Stimulated activated CD4-positive, alpha-beta T cell treated with anti-CD3 and anti-CD28 coated beads, Interleukin-12 subunit alpha, Interleukin-12 subunit beta, amount 100 ng/mL, for 48 hours (primary cell): ENCODE results near the gene AKIRIN1.
"Not testable (repeated sequence)": the region's sequence is repeated elsewhere in the genome, so short reads cannot be mapped to it uniquely, and the experiment has no call there.

ENCODE experiments used
- DNase-seq, 3 donors: peaks; one replicate each; pipeline ENCODE4 v3.0.0-alpha.2; 2020; ENCODE audit warnings: low read depth in 2 of 3, low spot score in 1 of 3

Gene AKIRIN1

DNA sequence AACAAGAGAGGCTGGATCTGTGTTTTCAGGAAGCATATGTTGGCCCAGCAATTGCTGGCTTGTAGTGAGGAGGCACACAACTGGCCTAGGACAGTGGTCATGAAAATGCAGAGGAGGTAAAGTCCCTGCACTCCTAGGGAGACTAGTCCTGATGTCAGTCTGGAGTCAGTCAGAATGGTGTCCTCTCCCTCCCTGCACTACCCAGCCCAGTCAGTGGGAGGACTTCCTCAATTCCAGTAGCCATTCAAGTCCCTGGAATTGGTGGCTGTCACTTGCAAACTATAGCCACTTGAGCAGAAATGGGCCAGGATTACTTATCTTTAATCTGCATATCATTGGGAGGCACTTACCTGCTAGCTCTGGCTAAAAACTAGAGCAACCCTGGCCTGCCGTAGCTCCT, 53.7 kb downstream of the AKIRIN1 start:
- no peak for DNase-seq

DNA sequence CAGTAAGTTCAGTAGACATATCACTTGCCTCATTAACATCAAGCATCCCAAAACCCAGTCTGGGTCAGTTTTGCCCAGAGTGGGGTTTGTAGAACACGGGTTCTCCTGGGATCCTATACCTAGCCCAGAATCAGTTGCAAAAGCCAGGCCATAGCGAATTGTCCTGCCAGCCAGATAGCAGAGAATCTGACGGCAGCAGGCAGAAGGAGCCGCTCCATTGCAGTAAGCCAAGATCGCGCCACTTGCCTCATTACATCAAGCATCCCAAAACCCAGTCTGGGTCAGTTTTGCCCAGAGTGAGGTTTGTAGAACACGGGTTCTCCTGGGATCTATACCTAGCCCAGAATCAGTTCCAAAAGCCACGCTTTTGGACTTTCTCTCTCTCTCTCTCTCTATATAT, 54.2 kb downstream of the AKIRIN1 start:
- no peak for DNase-seq

DNA sequence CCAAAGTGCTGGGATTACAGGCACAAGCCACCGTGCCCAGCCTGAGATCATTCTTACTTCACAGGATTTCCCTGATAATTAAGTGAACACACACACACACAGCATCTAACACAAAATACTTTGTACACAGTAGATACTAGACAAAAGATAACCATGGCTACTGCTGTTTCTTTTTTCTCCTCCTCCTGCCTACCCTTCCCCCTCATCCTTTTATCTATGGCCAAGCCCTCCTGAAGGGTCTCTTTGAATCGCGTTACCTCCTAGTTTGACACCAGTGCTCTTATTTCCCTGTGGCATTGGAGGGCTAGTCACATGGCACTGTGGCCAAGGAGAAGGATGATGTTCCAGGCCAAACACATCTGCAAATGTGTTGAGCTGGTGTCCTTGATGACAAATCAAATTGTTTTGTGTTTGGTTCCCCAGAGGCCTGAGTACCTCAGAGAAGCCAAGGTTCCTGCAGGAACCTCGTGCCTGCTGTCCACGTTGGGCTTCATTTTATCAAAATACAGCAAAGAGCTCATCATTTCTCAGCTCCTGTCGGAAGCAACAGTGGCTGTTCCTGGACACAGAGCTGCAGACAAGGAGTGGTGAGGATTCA, 55.6 kb downstream of the AKIRIN1 start:
- DNase-seq: no peak

DNA sequence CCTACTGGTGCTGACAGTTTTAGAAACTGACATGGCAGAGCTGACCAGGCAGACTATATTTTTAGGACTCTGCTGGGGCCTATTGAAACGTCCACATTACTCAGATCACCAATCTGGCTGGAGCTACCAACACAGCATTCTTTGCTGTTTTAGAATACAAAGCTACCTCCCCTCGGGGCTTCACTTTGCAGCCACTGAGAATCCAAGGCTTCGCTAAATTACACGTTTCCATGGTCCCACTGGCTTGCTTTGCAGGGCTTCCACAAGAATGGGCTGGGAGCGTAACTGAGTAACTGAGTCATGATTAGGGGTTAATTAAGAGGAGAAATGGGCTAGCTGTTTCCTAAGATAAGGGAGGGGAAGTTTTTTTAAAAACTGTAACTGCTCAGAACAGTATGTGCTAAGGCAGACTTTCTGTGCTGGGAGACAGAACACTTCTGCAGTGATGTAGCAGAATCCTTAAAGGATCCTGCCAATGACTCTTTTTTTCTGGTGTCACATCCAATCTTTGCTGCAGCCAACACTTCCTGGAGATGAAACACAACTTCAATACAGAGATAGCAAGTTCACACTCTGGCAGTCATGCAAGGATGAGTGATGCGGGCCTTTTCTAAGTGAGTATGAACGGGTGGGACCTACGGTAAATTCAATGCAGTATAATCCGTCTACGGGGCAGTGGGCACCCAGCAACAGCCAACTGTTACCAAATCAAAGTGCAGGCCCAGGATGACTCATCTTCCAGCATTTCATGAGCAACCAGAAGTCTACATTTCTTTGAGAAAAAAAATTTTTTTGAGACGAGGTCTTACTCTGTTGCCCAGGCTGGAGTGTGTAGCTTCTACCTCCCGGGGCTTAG, 56.5 kb downstream of the AKIRIN1 start:
- DNase-seq: no peak

DNA sequence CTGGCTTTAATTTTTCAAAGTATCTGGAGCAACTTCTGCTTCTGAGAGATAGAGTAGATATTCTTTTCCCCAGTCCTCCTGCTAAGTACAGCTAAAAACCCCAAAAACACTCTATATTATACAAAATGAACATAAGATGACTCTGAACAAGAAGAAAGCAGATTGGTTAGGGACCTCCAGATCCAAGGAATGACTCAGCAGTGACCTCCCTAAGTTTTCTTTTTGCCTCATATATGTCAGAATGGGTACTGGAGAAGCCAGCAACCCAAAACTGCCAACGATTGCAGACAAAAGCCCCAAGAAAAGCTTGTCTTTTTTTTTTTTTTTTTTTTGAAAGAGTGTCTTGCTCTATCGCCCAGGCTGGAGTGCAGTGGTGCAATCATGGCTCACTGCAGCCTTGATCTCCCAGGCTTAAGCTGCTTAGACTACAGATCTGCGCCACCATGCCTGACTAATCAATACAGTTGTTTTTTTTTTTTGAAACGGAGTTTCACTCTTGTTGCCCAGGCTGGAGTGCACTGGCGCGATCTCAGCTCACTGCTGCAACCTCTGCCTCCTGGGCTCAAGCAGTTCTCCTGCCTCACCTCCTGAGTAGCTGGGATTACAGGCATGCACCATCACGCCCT, 57.8 kb downstream of the AKIRIN1 start:
- DNase-seq: no peak

DNA sequence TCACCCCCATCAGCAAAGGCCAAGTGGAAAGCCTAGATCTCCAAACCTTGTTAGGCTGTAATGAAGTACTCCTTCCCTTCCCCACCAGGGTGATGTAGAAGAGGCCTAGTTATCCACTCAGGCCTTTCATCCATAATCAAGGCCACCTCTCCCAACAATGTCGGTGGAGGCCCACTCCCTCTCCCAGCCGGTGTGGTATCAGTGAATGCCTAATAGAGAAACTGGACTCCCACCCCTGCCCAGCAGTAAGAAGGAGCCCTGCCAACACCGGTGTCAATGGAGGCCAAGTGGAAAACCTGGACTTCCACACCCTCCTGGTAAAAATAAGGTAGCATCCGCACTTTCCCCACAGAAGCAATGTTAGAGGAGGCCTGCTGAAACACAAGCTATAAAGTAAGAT, 58.9 kb downstream of the AKIRIN1 start:
- DNase-seq: no peak

DNA sequence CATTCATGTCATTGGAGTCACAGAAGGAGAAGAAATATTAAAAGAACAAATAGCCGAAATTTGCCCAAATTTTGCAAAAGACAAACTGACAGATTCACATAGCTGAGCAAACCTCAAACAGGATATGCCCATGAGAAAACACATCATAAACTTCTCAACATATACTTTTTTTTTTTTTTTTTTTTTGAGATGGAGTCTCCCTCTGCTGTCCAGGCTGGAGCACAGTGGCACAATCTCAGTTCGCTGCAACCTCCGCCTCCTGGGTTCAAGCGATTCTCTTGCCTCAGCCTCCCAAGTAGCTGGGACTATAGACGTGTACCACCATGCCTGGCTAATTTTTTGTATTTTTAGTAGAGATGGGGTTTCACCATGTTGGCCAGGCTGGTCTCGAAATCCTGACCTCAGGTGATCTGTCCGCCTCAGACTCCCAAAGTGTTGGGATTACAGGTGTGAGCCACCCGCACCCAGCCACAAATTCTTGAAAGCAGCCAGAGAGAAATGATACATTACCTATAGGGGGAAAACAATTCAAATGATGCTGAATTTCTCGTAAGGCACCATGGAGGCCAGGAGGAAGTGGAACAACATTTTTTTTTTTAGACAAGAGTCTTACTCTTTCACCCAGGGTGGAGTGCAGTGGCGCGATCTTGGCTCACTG, 60.2 kb downstream of the AKIRIN1 start:
- not testable (repeated sequence) for DNase-seq

DNA sequence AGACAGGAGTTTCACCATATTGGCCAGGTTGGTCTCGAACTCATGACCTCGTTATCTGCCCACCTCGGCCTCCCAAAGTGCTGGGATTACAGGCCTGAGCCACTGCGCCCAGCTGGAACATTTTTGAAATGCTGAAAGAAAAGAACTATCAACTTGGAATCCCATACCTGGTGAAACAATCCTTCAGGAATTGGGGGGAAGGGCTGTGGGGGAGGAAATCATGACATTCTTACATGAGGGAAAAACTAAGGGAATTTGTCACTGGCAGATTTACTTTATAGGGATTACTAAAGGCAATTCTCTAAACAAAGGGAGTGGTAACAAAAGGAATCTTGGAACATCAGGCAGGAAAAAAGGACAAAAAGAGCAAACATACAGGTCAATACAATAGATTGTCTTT, 60.9 kb downstream of the AKIRIN1 start:
- no peak for DNase-seq

DNA sequence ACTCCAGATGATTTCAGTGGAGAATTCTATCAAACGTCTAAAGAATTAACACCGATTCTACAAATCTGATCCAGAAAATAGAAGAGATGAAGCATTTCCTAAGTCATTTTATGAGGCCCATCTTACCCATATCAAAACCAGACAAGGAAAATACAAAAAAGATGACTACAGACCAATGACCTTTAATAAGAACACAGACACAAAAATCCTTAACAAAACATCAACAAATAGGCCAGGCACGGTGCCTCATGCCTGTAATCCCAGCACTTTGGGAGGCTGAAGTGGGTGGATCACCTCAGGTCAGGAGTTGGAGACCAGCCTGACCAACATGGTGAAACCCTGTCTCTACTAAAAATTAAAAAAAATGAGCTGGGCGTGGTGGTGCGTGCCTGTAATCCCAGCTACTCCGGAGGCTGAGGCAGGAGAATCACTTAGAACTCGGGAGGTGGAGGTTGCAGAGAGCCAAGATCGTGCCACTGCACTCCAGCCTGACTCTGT, 64.2 kb downstream of the AKIRIN1 start:
- not testable (repeated sequence) for DNase-seq
